ENCODE measurements around the gene IGFL1.
"Not testable (repeated sequence)": the region's sequence is repeated elsewhere in the genome, so short reads cannot be mapped to it uniquely, and the experiment has no call there.

IGFL1 gene

GRCh38 chr19:46210669-46211068 is 18.9 kb upstream of the IGFL1 start:
- Histone ChIP-seq H3K4me2 (ENCODE audit: low read depth, low read length, poor library complexity, severe bottlenecking) (no peak overlapping the region), H3K36me3 (ENCODE audit: low read length) (no peaks in the 10 kb centered on the region), H3K27ac (ENCODE audit: low read depth, low read length) (no peak overlapping the region), H3F3A (ENCODE audit: insufficient read depth) (no peaks in the 10 kb centered on the region), H4K20me1 (ENCODE audit: low read depth, low read length) (no peaks in the 10 kb centered on the region), H2AFZ (ENCODE audit: low read depth, low read length, severe bottlenecking) (no peak overlapping the region), H3K9ac (ENCODE audit: low read length) (no peak overlapping the region), H3K9me2 (replicated peaks; ENCODE audit: insufficient read depth, low read length) (no peaks in the 10 kb centered on the region), H3K4me3 (ENCODE audit: insufficient read depth, low read length, poor library complexity, severe bottlenecking) (no peak overlapping the region), H3K27me3 (ENCODE audit: low read length) (no peaks in the 10 kb centered on the region), H3K9me3 (ENCODE audit: insufficient read depth, low read length) (no peaks in the 10 kb centered on the region), H3K79me2 (ENCODE audit: insufficient read depth, low read length) (no peaks in the 10 kb centered on the region)
- TF ChIP-seq EZH2phosphoT487 (conservative IDR thresholded peaks at IDR 0.05; ENCODE audit: low read length) (no peak), CTCF (IDR thresholded peaks at IDR 0.05; ENCODE audit: insufficient read depth, low read length, poor library complexity, severe bottlenecking) (no peak)

- Histone ChIP-seq H3K4me3 (ENCODE audit: insufficient read depth, low read length, poor library complexity, severe bottlenecking) (no peak overlapping the region), H4K20me1 (ENCODE audit: low read depth, low read length) (no peaks in the 10 kb centered on the region), H3F3A (ENCODE audit: insufficient read depth) (no peaks in the 10 kb centered on the region), H3K27ac (ENCODE audit: low read depth, low read length) (no peak overlapping the region), H3K36me3 (ENCODE audit: low read length) (no peaks in the 10 kb centered on the region), H3K9me2 (replicated peaks; ENCODE audit: insufficient read depth, low read length) (no peaks in the 10 kb centered on the region), H3K9me3 (ENCODE audit: insufficient read depth, low read length) (no peaks in the 10 kb centered on the region), H3K79me2 (ENCODE audit: insufficient read depth, low read length) (no peaks in the 10 kb centered on the region), H3K27me3 (ENCODE audit: low read length) (no peaks in the 10 kb centered on the region), H3K9ac (ENCODE audit: low read length) (no peak overlapping the region), H3K4me2 (ENCODE audit: low read depth, low read length, poor library complexity, severe bottlenecking) (no peak overlapping the region), H2AFZ (ENCODE audit: low read depth, low read length, severe bottlenecking) (no peak overlapping the region)
- no peak for TF ChIP-seq EZH2phosphoT487 (conservative IDR thresholded peaks at IDR 0.05; ENCODE audit: low read length)
- no peak for TF ChIP-seq CTCF (IDR thresholded peaks at IDR 0.05; ENCODE audit: insufficient read depth, low read length, poor library complexity, severe bottlenecking)
These were observed 18.2 kb upstream of the IGFL1 start for GRCh38 chr19:46211201-46211881.

- not testable (repeated sequence) for H3K27me3 ChIP-seq (ENCODE audit: low read length)
These were observed 16.9 kb upstream of the IGFL1 start for GRCh38 chr19:46212592-46212991.

GRCh38 chr19:46213156-46213555 is 16.4 kb upstream of the IGFL1 start:
- no peak overlapping the region for H3K9ac ChIP-seq (ENCODE audit: low read length)
- no peaks in the 10 kb centered on the region for H3K9me2 ChIP-seq (replicated peaks; ENCODE audit: insufficient read depth, low read length)
- no peaks in the 10 kb centered on the region for H3K36me3 ChIP-seq (ENCODE audit: low read length)
- no peaks in the 10 kb centered on the region for H4K20me1 ChIP-seq (ENCODE audit: low read depth, low read length)
- H3K4me2 ChIP-seq (ENCODE audit: low read depth, low read length, poor library complexity, severe bottlenecking) = no peak overlapping the region
- no peak overlapping the region for H2AFZ ChIP-seq (ENCODE audit: low read depth, low read length, severe bottlenecking)
- TF ChIP-seq EZH2phosphoT487 (conservative IDR thresholded peaks at IDR 0.05; ENCODE audit: low read length) = no peak
- TF ChIP-seq CTCF (IDR thresholded peaks at IDR 0.05; ENCODE audit: insufficient read depth, low read length, poor library complexity, severe bottlenecking) = no peak
- no peaks in the 10 kb centered on the region for H3K79me2 ChIP-seq (ENCODE audit: insufficient read depth, low read length)
- H3K4me3 ChIP-seq (ENCODE audit: insufficient read depth, low read length, poor library complexity, severe bottlenecking) = no peak overlapping the region
- H3F3A ChIP-seq (ENCODE audit: insufficient read depth) = no peaks in the 10 kb centered on the region
- no peaks in the 10 kb centered on the region for H3K27me3 ChIP-seq (ENCODE audit: low read length)
- no peaks in the 10 kb centered on the region for H3K9me3 ChIP-seq (ENCODE audit: insufficient read depth, low read length)
- H3K27ac ChIP-seq (ENCODE audit: low read depth, low read length) = no peak overlapping the region

More at GRCh38 chr19:46212592-46212991, 16.9 kb upstream of the IGFL1 start:
- H3K27ac ChIP-seq (ENCODE audit: low read depth, low read length); H3K4me2 ChIP-seq (ENCODE audit: low read depth, low read length, poor library complexity, severe bottlenecking); H4K20me1 ChIP-seq (ENCODE audit: low read depth, low read length); H2AFZ ChIP-seq (ENCODE audit: low read depth, low read length, severe bottlenecking); H3K36me3 ChIP-seq (ENCODE audit: low read length); H3K9me3 ChIP-seq (ENCODE audit: insufficient read depth, low read length); H3K9me2 ChIP-seq (replicated peaks; ENCODE audit: insufficient read depth, low read length); H3K79me2 ChIP-seq (ENCODE audit: insufficient read depth, low read length); H3F3A ChIP-seq (ENCODE audit: insufficient read depth); H3K4me3 ChIP-seq (ENCODE audit: insufficient read depth, low read length, poor library complexity, severe bottlenecking); H3K9ac ChIP-seq (ENCODE audit: low read length): not testable (repeated sequence)

Data from SU-DHL-6 (cell line).